A172 (cell line): ENCODE data around the gene SORT1. TPM values are rescaled to one million over a fixed set of nuclear protein-coding genes. Genes with fewer than 3 reads are reported as not detected.
"Not testable (repeated sequence)": the region's sequence is repeated elsewhere in the genome, so short reads cannot be mapped to it uniquely, and the experiment has no call there.

Experiments
- DNase-seq: peaks from one replicate; pipeline ENCODE4 v3.0.0-alpha.2; 2015; ENCODE audit warnings: low spot score
- total RNA-seq: library from RNA; depleted of rRNA; stranded (reverse); fragments of >200 nt; shearing (Covaris generic); gene quantifications from 2 replicates; pipeline ENCODE4 v1.2.3, GENCODE V29; 2014

Gene SORT1
- total RNA-seq, 1 experiment from 2014 or later, result 15.9 TPM

DNA sequence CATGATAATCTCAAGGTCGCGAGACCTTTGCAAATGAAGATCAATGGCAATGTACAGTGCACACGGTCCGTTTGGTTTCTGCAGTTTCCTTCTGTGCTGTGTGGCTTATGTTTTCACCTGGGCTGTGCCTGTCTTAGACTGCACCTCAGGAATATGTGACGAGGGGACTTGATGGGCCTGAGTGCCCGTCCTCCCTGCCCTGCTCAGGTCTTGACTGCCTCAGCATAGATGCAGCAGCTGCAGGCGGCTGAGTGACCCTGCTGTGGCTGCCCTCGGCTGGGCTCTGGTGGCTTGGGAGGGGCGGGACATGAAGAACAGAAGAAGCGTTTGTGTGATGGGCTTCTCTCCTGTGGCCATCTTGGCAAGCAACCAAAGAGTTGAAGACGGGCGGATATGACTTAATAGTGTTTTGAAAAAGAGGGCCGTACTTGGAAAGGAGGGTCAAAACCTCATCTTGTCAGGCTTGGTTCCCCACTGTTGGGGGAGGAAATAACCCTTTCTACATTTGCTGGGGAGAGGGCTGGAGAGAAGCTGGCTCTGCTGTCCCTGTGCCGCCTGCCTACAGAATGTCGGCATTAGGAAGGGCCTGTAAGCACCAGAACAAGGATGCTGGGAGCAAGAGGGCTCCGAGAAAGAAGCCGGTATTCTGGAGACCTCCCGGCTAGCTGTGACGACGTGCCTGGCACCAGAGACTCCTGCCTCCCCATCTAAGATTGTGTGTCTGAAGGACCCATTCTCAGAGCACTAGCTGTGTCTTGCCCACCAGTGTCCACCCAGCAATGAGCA, 98.0 kb downstream of the SORT1 start:
- DNase-seq, result peak; percentile 29

DNA sequence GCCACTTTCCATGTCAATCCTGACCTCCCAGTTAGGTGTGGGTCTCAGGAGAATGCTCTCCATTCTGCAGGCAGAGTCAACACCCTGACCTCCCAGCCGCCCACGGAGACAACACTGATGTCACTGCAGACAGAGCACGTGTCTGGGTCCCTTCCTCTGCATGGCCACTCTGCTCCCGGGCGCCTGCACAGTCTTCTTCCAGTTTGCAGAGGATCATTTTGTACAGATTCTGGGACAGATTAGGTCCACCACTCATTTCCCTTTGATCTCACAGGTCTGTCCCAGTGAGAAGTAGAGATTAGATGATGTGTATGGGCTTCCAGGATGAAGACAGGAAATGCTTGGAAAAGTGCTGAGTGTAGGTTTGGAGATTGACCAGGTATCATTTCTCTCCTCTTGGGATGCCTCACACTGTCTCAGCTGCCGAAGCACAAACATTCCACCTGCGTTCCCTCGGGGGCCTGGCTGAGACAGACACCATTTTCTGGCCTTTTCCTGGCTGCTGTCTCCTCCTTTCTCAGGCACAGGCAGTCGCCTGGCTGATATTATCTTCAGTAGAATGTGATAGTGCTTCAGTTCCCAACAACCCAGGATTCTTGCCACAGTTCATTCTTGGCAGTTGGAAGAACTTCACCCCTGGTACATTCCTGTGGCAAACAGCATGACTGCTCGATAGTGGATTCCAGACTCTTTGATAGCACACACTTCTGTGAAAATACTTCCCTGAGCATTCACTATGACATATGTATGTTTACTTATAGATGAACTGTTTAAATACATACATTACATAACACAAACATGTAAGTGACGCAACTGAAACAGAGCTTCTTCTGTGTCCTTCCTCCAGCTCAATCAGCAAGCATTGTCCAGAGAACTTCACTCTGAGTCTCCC, 98.8 kb downstream of the SORT1 start:
- peak; percentile 71 for DNase-seq

DNA sequence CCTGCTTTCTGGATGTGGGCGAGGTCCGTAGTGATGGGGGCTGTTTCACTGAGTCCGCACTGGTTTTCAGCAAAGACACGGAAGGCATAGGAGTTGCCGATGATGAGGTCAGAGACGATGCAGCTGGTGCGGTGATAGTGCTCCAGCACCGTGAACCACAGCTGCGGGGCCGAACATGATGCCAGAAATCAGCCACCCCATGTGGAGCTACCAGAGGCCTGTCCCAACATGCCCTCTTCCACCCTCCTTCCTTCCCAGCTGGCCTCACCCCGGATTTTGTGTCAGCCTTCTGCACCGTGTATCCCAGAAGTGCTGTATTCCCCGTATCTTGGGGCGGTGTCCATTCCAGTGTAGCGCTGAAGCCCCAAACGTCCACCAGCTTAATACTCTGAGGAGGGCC, 100.9 kb downstream of the SORT1 start:
- no peak for DNase-seq

DNA sequence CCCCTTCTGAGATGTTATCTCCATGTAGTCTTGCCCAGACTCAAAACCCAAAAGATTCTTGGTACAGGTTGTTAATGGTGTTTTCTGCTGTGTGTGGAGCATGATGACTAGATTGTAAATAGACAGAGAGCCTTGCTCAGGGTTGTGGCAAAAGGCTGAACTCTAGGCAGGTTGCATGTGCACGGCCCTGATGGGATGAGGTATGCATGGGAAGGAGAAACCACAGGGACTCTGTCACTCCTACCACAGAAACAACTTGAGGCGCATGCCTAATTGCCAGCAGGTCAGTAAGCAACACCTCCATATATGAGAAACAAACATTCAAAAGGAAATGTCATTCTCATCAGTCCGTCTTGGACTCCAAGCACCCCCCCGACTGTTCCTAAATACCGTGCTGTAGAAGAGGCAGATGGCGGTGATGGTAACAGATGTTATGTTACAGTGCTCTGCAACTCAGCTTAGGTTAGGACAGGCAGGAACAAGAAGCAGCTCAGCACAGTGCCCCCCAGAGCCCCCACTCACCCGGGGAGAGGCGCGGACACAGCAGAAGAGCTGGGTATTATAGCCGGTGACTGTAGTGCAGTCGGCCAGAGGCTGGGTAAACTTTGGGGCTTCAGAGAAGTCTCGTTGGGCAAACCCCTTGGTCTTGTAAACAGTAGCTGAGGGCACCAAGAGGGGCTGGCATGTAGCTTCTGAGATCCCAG, 101.9 kb downstream of the SORT1 start:
- no peak for DNase-seq

DNA sequence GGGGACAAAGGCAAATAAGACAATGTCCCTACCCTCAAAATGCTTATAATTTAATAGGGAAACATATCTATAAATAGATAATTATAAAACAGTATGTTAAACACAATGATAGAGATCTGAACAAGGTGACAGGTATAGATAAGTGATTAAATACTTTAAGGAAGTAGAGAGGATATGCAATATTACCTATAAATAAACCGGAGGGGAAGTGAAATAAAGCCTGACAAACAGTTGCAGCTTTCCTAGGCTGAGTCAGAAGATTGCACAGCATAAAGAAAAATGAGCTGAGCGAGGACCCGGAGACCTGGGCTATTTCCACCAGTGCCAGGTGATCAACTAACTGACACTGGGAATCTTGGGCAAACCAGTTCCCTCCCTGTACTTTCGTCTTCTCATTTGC, 103.2 kb downstream of the SORT1 start:
- DNase-seq, result no peak

DNA sequence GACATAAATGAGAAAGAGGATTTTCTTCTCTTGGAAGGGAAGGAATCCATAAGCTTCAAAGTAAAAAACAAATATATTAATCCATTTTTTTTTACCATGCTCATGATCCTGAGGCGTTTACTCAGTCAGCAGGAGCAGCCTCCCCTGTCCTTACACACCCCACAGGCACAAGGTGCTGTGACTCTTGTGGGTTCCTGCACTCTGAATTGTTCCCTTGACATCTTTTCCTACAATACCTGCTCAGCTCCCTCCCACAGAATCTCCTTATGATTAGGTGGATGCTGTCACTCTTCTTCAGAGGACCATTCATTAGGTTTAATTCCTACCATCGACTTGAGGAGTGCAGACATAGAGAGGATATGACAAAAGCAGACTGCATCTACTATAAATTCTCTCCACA, 104.7 kb downstream of the SORT1 start:
- DNase-seq, result no peak

DNA sequence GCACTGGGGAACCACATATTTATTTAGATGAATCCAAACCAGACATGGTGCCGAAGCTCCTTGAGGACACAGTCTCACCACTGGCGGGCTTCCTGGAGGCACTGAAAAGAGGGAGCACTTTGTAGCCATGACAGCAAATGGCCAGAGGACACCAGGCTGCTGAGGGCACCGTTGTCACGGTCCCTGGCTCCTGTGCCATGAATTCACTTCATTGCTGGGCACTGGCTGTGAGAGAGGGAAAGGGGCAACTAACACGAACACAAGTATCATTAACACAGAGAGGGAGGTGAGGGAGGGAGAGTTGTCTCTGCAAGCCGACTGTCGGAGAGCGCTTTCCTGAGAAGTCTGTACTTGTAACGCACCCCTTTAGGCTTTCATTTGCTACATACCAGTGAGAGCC, 105.4 kb downstream of the SORT1 start:
- no peak for DNase-seq

DNA sequence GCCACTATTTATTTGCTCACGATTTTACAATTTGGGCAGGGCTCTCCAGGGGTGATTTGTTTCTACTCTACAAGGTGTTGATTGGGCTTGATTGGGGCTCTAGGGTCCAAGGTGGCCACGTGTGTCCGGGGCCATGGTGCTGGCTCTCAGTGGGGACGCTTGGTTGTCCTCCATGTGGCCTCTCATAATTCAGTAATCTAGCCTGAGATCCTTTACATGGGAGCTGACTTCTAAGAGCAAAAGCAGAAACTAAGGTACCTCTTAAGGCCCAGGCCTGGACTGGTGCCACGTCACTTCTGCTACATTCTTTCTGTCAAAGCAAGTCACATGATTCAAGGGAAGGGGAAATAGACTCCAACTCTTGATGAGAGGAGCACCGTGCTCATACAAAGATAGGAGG, 106.7 kb downstream of the SORT1 start:
- DNase-seq, result no peak

DNA sequence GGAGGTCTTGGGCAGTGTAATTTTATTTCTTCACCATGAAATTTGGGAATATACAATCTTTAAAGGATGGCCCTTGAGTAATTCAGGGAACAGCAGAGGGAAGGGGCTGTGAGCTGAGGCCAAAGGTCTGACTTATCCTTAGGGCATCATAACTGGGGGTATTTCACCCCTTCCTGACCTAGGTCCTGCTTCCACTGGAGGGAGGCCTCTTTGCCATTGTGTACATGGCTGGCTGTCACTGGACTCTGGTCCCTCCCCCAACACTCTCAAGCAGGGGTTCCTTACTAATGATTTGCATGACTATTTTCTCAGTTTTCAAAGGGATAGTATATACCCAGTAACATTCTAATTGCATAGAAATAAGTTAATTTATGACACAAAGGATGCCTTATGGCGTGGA, 107.6 kb downstream of the SORT1 start:
- DNase-seq, result no peak

DNA sequence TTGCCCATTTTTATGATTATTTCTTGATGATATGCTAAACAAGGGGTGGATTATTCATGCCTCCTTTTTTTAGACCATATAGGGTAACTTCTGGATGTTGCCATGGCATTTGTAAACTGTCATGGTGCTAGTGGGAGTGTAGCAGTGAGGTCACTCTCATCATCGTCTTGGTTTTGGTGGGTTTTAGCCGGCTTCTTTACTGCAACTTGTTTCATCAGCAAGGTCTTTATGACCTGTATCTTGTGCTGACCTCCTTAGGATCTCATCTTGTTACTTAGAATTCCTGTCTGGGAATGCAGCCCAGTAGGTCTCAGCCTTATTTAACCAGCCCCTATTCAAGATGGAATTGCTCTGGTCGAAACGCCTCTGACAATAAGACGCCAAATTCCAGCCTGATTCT, 111.0 kb downstream of the SORT1 start:
- not testable (repeated sequence) for DNase-seq

DNA sequence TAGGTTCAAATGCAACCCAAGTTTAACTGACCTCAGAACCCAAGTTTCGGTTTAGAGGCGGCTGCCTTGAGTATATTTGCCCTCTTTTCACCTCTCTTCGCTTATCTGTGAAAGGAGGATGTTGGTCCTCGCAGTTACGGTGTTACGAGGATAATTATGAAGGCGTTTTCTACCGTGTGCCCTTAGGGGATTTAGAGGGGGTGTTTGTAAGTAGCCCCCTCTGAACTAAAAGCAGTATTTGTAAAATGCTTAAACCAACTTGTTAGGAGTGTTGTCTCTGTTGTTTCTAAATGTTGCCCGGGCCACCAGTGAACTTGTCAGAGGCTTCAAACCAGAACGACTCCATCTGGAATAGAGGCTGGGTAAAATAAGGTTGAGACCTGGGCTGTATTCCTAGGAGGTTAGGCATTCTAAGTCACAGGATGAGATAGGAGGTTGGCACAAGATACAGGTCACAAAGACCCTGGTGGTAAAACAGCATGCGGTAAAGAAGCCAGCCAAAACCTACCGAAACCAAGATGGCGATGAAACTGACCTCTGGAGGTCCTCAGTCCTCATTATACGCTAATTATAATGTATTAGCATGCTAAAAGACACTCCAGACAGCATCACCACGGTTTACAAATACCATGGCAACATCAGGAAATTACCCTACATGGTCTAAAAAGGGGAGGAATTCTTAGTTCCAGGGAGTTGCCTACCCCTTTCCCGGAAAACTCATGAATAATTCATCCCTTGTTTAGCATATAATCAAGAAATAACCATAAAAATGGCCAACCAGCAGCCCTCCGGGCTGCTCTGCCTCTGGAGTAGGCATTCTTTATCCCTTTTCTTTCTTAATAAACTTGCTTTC, 113.7 kb downstream of the SORT1 start:
- no peak for DNase-seq

DNA sequence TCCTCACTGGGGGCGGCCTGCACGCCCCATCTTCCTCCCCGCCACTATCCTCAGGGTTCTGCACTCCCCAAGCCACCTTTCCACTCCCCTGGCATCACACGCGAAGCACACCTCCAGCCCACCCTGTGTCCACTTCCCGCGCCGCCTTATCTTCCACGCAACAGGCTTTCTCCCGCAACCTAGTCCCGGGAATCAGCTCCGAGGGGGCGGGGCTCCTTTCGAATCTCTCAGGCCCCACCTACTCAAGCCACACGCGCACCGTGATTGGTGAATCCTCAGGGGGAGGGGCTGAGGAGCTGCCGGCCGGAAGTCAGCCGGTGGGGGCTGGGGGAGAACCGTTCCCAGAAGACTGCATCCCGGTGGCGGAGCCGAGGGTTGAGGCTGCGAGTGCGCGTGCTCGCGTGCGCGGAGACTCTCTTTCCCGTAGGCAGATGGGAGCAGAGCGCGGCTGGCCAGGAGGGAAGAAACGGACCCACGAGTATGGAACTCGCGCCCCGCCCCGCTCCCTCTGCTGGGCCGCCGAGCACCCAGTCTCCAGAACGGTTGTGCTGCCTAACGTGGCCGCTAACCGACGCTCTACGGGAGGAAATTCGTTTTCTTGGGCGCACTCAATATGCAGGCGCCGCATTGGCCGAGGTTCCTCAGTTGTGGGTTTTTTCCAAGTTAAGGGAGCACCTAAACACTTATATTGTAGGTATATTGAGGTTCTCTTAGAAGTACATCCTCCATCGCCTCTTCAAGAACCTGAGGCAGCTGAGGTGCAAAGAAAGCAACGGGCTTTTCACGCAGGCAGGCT, 114.6 kb downstream of the SORT1 start, which contains the start of gene PSRC1:
PSRC1 (minus strand) TSS at position 194 of the 796 bp plus-strand sequence.
- DNase-seq, result peak; percentile 89

DNA sequence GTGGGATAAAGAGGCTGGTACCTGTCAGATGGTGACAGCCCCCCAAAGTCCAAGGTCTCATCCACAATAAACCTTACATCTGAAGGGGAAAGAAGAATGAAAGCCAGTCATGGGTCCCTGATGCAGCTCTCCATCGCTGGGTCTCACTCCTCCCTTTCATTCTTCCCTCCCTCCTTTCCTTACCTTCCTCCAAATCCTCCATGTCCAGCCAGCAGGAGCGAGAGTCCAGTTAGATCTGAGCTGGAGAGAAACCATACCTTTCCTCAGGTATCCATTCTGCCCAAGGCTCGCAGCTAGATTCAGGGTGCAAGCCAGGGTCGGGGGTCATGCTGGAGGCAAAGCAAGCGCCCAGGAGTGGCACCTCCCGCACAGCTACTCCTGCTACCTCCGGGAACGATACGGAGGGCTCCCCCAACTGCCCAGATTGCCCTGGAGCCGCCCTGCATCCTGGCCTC, 115.2 kb downstream of the SORT1 start:
- no peak for DNase-seq

DNA sequence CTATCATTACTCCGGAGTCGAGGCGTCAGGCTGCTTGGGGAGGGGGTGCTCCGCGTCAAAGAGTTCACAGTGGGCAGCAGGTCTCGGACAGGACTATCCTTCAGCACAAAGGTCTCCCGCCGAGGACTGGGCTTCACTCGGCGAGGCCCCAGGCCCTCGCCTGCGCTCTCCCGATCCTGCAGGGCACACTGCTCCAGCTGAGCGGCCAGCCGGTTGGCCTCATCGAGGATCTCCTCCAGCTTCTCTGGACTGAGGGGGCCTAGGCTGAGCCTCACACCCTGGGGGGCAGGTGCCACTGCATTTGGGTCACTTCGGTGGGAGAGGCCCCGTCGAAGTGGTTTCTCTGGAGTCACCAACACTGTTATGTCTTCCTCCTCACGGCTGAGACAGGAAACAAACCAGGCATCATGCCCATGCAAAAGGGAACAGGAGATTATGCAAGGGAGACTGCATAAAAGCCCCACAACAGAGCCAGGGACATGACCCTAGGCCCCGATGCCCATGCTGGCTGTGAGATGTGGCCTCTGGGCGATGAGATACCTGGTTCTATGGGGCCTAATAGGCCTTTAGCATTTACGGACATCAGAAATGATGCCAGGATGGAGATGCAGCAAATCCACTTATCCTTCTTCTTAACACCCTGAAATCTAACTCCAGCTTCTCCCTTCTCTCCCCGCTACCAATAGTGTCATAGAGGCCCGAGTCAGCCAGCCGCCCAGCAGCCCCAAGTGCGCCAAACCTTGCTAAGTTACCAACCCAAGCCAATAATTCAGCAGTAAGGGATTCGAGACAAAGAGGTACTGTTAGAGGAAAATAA, 115.8 kb downstream of the SORT1 start:
- no peak for DNase-seq

DNA sequence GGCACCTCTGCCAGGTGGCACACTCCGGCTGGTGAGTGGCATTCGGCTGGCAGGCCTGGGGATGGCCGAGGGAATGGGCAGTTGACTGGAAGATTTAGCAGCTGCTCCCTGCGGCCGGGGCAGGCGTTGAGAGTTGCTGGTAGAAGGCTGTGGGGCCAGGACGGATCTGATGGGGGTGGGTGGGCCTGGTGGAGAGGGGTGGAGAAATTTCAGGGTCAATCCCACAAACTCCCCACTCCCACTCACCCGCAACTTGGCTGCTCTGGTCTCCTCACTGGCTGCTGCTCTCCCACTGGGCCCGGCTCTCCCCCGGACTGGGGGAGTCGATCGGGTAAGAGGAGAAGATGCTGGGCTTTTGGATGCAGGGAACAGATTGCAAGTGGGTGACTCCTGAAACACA, 116.9 kb downstream of the SORT1 start:
- no peak for DNase-seq

DNA sequence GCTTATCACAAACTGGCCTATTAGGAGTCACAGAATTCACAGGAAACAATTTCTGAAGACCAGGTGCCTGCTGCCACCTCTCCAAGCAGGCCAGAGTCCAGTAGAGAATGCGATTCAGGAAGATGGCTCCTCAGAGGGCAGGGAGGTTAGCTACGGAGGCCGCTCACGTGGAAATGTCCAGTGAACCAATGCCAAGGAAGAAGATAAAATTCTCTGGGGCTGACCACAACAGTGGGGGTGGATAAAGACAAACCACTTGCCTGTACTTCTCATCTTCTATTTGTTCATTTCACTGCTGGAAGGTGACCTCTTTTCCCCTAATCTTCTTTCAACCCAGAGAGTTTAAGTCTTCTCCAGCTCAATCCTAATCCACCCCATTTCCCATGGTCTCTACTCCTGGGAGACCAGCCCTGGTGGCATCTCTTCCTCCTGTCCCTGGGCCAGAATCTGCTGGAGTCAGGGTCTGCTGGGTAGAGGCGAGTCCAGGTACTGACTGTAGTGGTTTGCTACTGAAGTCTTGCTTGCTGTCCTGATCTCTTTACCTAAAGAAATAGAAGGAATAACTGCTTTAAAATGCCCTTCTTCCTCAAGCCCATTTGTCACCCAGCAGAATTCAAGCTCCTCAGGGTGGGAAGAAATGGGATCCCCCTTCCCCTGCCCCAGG, 118.0 kb downstream of the SORT1 start:
- DNase-seq, result no peak

DNA sequence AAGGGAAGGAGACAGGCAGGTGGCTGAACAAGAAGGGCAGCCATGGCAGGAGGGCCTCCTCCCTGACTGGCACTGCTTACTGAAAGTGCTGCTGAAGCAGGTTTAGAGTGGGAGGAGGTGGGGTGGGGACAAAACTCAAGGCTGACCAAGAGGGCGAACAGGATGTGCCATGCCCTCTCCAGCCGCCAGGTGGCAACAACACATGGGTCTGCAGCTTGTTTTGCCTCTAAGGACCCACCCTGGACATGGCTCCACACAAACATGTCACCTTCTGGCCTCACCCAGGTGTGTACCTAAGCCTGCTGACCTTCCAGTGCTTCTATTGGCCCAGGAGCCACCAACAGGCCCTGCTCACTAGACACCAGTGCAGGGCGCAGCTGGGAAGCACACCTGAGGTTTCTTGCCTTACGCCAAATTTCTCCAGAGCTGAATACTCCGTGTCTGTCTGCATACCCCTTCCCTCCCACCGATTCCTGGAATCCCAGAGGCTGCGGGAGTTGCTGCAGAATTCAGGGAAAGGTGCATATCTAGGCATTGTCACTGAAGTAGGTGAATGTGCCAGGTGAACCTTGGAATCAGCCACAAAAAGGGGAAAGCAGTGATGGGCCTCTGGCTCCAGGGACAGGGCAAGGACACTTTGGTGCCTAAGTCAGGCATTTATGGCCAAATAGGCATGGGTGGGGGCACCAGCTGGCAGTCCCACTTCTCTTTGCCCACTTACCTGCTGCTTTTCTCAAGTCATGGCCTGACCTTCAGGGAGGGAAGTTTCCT, 120.1 kb downstream of the SORT1 start:
- DNase-seq, result peak; percentile 79

DNA sequence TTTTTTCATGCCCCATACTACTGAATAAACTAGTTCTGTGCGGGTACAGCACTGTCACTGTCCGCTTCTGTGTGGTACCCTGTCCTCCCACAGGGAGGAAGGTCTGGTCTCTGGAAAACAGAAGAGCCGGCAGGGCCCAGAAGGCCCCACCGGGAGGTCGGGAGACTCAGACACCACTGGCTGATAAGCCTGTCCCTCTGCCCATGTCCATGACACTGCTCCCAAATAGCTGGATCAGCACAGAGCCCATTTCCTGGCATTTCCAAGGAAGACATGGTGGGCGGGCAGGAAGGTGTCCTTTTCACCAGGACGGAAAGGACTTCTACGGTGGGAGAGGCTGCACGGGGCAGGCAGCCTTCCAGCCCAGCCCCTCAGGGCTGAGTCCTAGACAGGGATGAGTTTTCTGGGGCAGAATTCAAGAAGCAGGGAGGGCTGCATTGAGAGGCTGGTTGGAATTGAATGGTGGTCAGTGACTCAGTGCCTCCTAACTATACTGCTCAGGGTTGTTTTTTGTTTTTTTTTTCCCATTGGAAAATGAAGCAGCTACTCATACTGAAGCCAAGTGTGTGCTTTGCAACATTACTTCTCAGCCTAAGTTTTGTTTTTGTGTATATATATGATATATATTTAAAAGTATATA, 121.9 kb downstream of the SORT1 start:
- peak; percentile 35 for DNase-seq
